GM23338 (cell line): ENCODE results near the gene TMEM101. TPM values are rescaled to one million over a fixed set of nuclear protein-coding genes. Genes with fewer than 3 reads are reported as not detected.

Experiments
- ATAC-seq: fragments of 200-7000 bp; cut with Tn5 transposase; 3 replicates; pipeline ENCODE4 v1.9.1; 2020
- DNase-seq: peaks from one replicate; pipeline ENCODE4 v3.0.0-alpha.2; 2015; ENCODE audit warnings: low spot score
- H2AFZ ChIP-seq: fragments of 200-600 bp; sonication (generic); 2 replicates; pipeline ENCODE4 v1.8.0; 2016; ENCODE audit warnings: antibody characterized with exemption, mild to moderate bottlenecking, moderate library complexity
- H3F3A ChIP-seq: fragments of 200-600 bp; sonication (generic); replicated peaks from 2 replicates; pipeline ENCODE4 v1.8.0; 2017; ENCODE audit warnings: antibody characterized with exemption, mixed run types, low read depth
- H3K27ac ChIP-seq: fragments of 200-600 bp; sonication (generic); 2 replicates; pipeline ENCODE4 v1.6.1; 2016; ENCODE audit warnings: low read depth
- H3K27me3 ChIP-seq: fragments of 200-600 bp; sonication (generic); 2 replicates; pipeline ENCODE4 v1.8.0; 2016; ENCODE audit warnings: mild to moderate bottlenecking, mixed run types, moderate library complexity; ENCODE audit not compliant: insufficient read depth
- H3K36me3 ChIP-seq: fragments of 200-600 bp; sonication (generic); 2 replicates; pipeline ENCODE4 v1.8.0; 2016; ENCODE audit warnings: mild to moderate bottlenecking; ENCODE audit not compliant: insufficient read depth
- H3K4me1 ChIP-seq: fragments of 200-600 bp; sonication (generic); 2 replicates; pipeline ENCODE4 v1.8.0; 2016; ENCODE audit warnings: mild to moderate bottlenecking, moderate library complexity; ENCODE audit not compliant: insufficient read depth
- H3K4me2 ChIP-seq: fragments of 200-600 bp; sonication (generic); 2 replicates; pipeline ENCODE4 v1.7.1; 2017; ENCODE audit warnings: mixed run types
- H3K4me3 ChIP-seq: fragments of 200-600 bp; sonication (generic); 2 replicates; pipeline ENCODE4 v1.6.1; 2016; ENCODE audit warnings: mixed run types
- H3K79me2 ChIP-seq: fragments of 200-600 bp; sonication (generic); replicated peaks from 2 replicates; pipeline ENCODE4 v1.8.0; 2017; ENCODE audit warnings: mild to moderate bottlenecking; ENCODE audit not compliant: insufficient read depth
- H3K9me2 ChIP-seq: fragments of 200-600 bp; sonication (generic); 2 replicates; pipeline ENCODE4 v1.8.0; 2017; ENCODE audit not compliant: insufficient read depth
- H4K20me1 ChIP-seq: fragments of 200-600 bp; sonication (generic); replicated peaks from 2 replicates; pipeline ENCODE4 v1.8.0; 2017; ENCODE audit warnings: mild to moderate bottlenecking; ENCODE audit not compliant: insufficient read depth
- H3K27ac Mint-ChIP-seq: 2 replicates; pipeline ENCODE4 v1.8.0; 2020; ENCODE audit warnings: inconsistent platforms, mild to moderate bottlenecking, moderate library complexity, mixed read lengths
- H3K27me3 Mint-ChIP-seq: 3 replicates; pipeline ENCODE4 v1.8.0; 2022; ENCODE audit warnings: low read depth, mild to moderate bottlenecking, moderate library complexity, mixed read lengths, inconsistent platforms; ENCODE audit not compliant: insufficient read depth, poor library complexity
- H3K36me3 Mint-ChIP-seq: 3 replicates; pipeline ENCODE4 v1.8.0; 2021; ENCODE audit warnings: low read depth, mild to moderate bottlenecking, inconsistent platforms, moderate library complexity, mixed read lengths
- H3K4me1 Mint-ChIP-seq: 3 replicates; pipeline ENCODE4 v1.8.0; 2020; ENCODE audit warnings: mild to moderate bottlenecking, inconsistent platforms, mixed read lengths
- H3K4me3 Mint-ChIP-seq: 3 replicates; pipeline ENCODE4 v1.8.0; 2021; ENCODE audit warnings: moderate library complexity, mild to moderate bottlenecking, inconsistent platforms, mixed read lengths
- H3K9me3 Mint-ChIP-seq: 3 replicates; pipeline ENCODE4 v1.8.0; 2020; ENCODE audit warnings: moderate library complexity, mild to moderate bottlenecking, inconsistent platforms, mixed read lengths
- EZH2phosphoT487 ChIP-seq: fragments of 200-600 bp; sonication (generic); IDR thresholded peaks from one replicate; pipeline ENCODE4 v1.8.1; 2018; ENCODE audit warnings: antibody characterized with exemption; ENCODE audit not compliant: unreplicated experiment
- NANOG ChIP-seq: IDR thresholded peaks from 2 replicates; pipeline ENCODE4 v1.6.1; 2016; ENCODE audit warnings: antibody characterized with exemption, borderline replicate concordance
- POLR2AphosphoS5 ChIP-seq: IDR thresholded peaks from 2 replicates; pipeline ENCODE4 v1.6.1; 2016; ENCODE audit warnings: antibody characterized with exemption, low read depth
- STAT1 ChIP-seq: IDR thresholded peaks from one replicate; pipeline ENCODE4 v1.6.1; 2016; ENCODE audit warnings: antibody characterized with exemption; ENCODE audit not compliant: unreplicated experiment
- ZNF114 ChIP-seq: fragments of 250-450 bp; sonication (Bioruptor Pico); IDR thresholded peaks from 2 replicates; pipeline ENCODE4 v1.5.0; 2020; ENCODE audit warnings: mild to moderate bottlenecking, moderate library complexity
- ZNF331 ChIP-seq: fragments of 250-450 bp; sonication (Bioruptor Pico); IDR thresholded peaks from 2 replicates; pipeline ENCODE4 v1.5.0; 2020; ENCODE audit warnings: low read depth, mild to moderate bottlenecking, moderate library complexity
- polyA plus RNA-seq: library from polyadenylated mRNA; unstranded; fragments of >200 nt; fragmentation: Nextera tagmentation; extraction: Ambion mirVana; gene quantifications from 2 replicates; pipeline ENCODE4 v1.2.1, GENCODE V29; 2016
- total RNA-seq: library from RNA; depleted of rRNA; stranded (reverse); fragments of >200 nt; shearing (Covaris generic); gene quantifications from 2 replicates; pipeline ENCODE4 v1.2.3, GENCODE V29; 2014
- TF ChIP-seq, protein P1 (sequence below), 2 experiments: fragments of 200-600 bp in 1 of 2; sonication (generic) in 1 of 2; conservative IDR thresholded peaks; 2 replicates each; pipeline versions ENCODE4 v1.5.1 to v1.6.1; 2016 to 2017; ENCODE audit warnings: antibody characterized with exemption in 2 of 2, low read depth in 2 of 2, mild to moderate bottlenecking in 2 of 2, moderate library complexity in 1 of 2
- TF ChIP-seq, protein P2 (sequence below): IDR thresholded peaks from one replicate; pipeline ENCODE4 v1.6.1; 2018; ENCODE audit warnings: antibody characterized with exemption; ENCODE audit not compliant: unreplicated experiment
- TF ChIP-seq, protein P3 (sequence below): fragments of 250-450 bp; sonication (Bioruptor Pico); IDR thresholded peaks from 2 replicates; pipeline ENCODE4 v1.5.0; 2020; ENCODE audit warnings: mild to moderate bottlenecking, moderate library complexity

TMEM101 gene
- total and polyA plus RNA-seq, 2 experiments from 2014 or later, result 15.9 to 31.6 TPM

DNA sequence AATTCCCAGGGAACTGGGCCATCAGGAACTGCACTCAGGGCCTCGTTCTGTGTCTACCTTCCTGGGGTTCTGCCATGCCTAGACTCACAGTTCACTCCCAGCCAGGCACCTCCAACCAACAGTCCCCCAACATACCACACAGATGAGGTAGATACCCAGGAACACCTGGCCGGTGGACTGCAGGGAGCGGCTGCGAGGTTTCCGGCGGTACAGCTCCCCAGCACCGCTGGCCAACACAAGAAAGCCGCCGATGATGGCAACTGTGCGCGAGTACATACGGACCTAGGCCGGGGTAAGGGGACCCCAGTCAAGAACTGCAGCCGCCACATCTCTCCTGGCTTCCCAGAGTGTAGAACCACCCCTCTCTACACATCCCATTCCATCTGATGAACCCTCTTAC is 1.9 kb downstream of the TMEM101 start (continued):
- TF ChIP-seq, protein P1, sequence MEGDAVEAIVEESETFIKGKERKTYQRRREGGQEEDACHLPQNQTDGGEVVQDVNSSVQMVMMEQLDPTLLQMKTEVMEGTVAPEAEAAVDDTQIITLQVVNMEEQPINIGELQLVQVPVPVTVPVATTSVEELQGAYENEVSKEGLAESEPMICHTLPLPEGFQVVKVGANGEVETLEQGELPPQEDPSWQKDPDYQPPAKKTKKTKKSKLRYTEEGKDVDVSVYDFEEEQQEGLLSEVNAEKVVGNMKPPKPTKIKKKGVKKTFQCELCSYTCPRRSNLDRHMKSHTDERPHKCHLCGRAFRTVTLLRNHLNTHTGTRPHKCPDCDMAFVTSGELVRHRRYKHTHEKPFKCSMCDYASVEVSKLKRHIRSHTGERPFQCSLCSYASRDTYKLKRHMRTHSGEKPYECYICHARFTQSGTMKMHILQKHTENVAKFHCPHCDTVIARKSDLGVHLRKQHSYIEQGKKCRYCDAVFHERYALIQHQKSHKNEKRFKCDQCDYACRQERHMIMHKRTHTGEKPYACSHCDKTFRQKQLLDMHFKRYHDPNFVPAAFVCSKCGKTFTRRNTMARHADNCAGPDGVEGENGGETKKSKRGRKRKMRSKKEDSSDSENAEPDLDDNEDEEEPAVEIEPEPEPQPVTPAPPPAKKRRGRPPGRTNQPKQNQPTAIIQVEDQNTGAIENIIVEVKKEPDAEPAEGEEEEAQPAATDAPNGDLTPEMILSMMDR (conservative IDR thresholded peaks at IDR 0.05; ENCODE audit: low read depth in 2 of 2), result no peak
- no peak for TF ChIP-seq ZNF331 (CRISPR knock-in tag)
- no peak for TF ChIP-seq EZH2phosphoT487

DNA sequence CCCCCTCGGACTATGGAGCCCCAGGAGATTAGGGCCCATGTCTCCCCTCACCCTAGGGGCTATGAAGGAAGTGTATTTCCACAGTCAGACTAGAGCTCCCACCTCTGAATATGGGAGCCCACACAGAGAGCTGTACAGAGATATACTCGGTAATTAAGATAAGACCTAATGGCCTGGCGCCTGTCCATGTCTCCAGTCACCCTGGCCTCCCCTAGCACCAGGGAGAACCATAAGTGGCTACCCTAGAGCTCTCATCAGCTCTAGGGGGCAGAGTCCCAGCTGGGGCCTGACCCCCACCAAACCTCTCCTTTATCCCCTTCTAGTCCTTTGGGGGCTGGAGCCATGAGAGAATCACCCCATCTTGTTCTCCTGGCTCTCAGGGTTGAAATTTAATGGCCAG is 2.4 kb downstream of the TMEM101 start:
- Histone ChIP-seq H3K27me3 (no peaks in the 10 kb centered on the region), H3F3A (peaks cover 21% of the 10 kb centered on the region), H3K36me3 (no peaks in the 10 kb centered on the region), H4K20me1 (peaks cover 10% of the 10 kb centered on the region; the same call in 1 of the 2 replicates), H3K4me1 (peaks cover 13% of the 10 kb centered on the region), H3K9me2 (no peaks in the 10 kb centered on the region), H3K4me2 (no peak overlapping the region), H3K4me3 (no peak overlapping the region), H3K79me2 (0 out of 2 replicates have a peak, but pooled peaks cover 4% of the 10 kb centered on the region), H3K27ac (no peak overlapping the region), H2AFZ (no peak overlapping the region)
- H3K27me3 Mint-ChIP-seq, result peaks cover 22% of the 10 kb centered on the region
- DNase-seq, result no peak
- TF ChIP-seq, protein P2, sequence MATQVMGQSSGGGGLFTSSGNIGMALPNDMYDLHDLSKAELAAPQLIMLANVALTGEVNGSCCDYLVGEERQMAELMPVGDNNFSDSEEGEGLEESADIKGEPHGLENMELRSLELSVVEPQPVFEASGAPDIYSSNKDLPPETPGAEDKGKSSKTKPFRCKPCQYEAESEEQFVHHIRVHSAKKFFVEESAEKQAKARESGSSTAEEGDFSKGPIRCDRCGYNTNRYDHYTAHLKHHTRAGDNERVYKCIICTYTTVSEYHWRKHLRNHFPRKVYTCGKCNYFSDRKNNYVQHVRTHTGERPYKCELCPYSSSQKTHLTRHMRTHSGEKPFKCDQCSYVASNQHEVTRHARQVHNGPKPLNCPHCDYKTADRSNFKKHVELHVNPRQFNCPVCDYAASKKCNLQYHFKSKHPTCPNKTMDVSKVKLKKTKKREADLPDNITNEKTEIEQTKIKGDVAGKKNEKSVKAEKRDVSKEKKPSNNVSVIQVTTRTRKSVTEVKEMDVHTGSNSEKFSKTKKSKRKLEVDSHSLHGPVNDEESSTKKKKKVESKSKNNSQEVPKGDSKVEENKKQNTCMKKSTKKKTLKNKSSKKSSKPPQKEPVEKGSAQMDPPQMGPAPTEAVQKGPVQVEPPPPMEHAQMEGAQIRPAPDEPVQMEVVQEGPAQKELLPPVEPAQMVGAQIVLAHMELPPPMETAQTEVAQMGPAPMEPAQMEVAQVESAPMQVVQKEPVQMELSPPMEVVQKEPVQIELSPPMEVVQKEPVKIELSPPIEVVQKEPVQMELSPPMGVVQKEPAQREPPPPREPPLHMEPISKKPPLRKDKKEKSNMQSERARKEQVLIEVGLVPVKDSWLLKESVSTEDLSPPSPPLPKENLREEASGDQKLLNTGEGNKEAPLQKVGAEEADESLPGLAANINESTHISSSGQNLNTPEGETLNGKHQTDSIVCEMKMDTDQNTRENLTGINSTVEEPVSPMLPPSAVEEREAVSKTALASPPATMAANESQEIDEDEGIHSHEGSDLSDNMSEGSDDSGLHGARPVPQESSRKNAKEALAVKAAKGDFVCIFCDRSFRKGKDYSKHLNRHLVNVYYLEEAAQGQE, result no peak
- H3K4me3 Mint-ChIP-seq, result no peak overlapping the region
- no peaks in the 10 kb centered on the region for H3K9me3 Mint-ChIP-seq
- H3K4me1 Mint-ChIP-seq, result peaks cover 26% of the 10 kb centered on the region
- no peak for ATAC-seq
- no peak overlapping the region for H3K27ac Mint-ChIP-seq
- peaks cover 16% of the 10 kb centered on the region for H3K36me3 Mint-ChIP-seq

DNA sequence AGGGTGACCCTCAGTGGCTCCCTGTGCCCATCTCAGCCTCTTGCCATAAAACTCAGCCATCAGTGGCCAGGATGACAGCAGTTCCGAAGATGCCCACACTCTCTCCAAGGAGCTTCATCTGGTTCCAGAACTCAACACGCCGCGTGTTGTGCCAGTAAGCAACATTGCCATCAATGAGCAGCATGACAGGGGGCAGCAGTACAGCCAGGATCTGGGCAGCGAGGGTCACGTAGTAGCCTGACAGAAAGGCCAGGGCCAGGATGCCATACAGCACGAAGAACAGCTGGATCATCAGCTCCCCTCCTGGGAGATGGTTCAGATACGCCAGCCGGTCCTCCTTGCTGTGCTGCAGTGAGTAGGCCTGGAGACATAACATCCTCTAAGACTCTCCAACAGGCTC is 2.9 kb downstream of the TMEM101 start:
- no peak overlapping the region for H3K4me3 Mint-ChIP-seq
- Histone ChIP-seq H2AFZ (no peak overlapping the region), H4K20me1 (peaks cover 10% of the 10 kb centered on the region; the same call in 1 of the 2 replicates), H3K4me1 (peaks cover 13% of the 10 kb centered on the region), H3K36me3 (no peaks in the 10 kb centered on the region), H3F3A (peaks cover 24% of the 10 kb centered on the region), H3K9me2 (no peaks in the 10 kb centered on the region), H3K4me2 (no peak overlapping the region), H3K27me3 (no peaks in the 10 kb centered on the region), H3K27ac (no peak overlapping the region), H3K79me2 (0 out of 2 replicates have a peak, but pooled peaks cover 4% of the 10 kb centered on the region), H3K4me3 (no peak overlapping the region)
- H3K27me3 Mint-ChIP-seq, result peaks cover 21% of the 10 kb centered on the region
- DNase-seq (no peak), ATAC-seq (no peak)
- H3K27ac Mint-ChIP-seq, result no peak overlapping the region
- peaks cover 26% of the 10 kb centered on the region for H3K4me1 Mint-ChIP-seq
- H3K9me3 Mint-ChIP-seq, result no peaks in the 10 kb centered on the region
- H3K36me3 Mint-ChIP-seq, result peaks cover 16% of the 10 kb centered on the region
- TF ChIP-seq ZNF331 (CRISPR knock-in tag), result no peak
- no peak for TF ChIP-seq EZH2phosphoT487
- TF ChIP-seq POLR2AphosphoS5, result no peak
- no peak for TF ChIP-seq STAT1
- TF ChIP-seq, protein P3, sequence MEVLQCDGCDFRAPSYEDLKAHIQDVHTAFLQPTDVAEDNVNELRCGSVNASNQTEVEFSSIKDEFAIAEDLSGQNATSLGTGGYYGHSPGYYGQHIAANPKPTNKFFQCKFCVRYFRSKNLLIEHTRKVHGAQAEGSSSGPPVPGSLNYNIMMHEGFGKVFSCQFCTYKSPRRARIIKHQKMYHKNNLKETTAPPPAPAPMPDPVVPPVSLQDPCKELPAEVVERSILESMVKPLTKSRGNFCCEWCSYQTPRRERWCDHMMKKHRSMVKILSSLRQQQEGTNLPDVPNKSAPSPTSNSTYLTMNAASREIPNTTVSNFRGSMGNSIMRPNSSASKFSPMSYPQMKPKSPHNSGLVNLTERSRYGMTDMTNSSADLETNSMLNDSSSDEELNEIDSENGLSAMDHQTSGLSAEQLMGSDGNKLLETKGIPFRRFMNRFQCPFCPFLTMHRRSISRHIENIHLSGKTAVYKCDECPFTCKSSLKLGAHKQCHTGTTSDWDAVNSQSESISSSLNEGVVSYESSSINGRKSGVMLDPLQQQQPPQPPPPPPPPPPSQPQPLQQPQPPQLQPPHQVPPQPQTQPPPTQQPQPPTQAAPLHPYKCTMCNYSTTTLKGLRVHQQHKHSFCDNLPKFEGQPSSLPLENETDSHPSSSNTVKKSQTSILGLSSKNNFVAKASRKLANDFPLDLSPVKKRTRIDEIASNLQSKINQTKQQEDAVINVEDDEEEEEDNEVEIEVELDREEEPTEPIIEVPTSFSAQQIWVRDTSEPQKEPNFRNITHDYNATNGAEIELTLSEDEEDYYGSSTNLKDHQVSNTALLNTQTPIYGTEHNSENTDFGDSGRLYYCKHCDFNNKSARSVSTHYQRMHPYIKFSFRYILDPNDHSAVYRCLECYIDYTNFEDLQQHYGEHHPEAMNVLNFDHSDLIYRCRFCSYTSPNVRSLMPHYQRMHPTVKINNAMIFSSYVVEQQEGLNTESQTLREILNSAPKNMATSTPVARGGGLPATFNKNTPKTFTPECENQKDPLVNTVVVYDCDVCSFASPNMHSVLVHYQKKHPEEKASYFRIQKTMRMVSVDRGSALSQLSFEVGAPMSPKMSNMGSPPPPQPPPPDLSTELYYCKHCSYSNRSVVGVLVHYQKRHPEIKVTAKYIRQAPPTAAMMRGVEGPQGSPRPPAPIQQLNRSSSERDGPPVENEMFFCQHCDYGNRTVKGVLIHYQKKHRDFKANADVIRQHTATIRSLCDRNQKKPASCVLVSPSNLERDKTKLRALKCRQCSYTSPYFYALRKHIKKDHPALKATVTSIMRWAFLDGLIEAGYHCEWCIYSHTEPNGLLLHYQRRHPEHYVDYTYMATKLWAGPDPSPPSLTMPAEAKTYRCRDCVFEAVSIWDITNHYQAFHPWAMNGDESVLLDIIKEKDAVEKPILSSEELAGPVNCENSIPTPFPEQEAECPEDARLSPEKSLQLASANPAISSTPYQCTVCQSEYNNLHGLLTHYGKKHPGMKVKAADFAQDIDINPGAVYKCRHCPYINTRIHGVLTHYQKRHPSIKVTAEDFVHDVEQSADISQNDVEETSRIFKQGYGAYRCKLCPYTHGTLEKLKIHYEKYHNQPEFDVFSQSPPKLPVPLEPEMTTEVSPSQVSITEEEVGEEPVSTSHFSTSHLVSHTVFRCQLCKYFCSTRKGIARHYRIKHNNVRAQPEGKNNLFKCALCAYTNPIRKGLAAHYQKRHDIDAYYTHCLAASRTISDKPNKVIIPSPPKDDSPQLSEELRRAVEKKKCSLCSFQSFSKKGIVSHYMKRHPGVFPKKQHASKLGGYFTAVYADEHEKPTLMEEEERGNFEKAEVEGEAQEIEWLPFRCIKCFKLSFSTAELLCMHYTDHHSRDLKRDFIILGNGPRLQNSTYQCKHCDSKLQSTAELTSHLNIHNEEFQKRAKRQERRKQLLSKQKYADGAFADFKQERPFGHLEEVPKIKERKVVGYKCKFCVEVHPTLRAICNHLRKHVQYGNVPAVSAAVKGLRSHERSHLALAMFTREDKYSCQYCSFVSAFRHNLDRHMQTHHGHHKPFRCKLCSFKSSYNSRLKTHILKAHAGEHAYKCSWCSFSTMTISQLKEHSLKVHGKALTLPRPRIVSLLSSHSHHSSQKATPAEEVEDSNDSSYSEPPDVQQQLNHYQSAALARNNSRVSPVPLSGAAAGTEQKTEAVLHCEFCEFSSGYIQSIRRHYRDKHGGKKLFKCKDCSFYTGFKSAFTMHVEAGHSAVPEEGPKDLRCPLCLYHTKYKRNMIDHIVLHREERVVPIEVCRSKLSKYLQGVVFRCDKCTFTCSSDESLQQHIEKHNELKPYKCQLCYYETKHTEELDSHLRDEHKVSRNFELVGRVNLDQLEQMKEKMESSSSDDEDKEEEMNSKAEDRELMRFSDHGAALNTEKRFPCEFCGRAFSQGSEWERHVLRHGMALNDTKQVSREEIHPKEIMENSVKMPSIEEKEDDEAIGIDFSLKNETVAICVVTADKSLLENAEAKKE (CRISPR knock-in tag), result no peak
- no peak for TF ChIP-seq ZNF114 (CRISPR knock-in tag)
- TF ChIP-seq NANOG, result no peak
